IMR-90 (cell line): ENCODE data around the gene GGT5. TPM values are rescaled to one million over a fixed set of nuclear protein-coding genes. Genes with fewer than 3 reads are reported as not detected.

Experiments
- ATAC-seq: fragments of 200-7000 bp; cut with Tn5 transposase; 2 replicates; pipeline ENCODE4 v1.9.1; 2020; ENCODE audit warnings: low read depth, mild to moderate bottlenecking, moderate library complexity
- BruUV-seq: library from RNA; stranded (reverse); fragments of 400-500 nt; replicated peaks from 2 replicates; lab custom pipeline; 2021; lab: Mats Ljungman, UMichigan
- CTCF ChIA-PET: fragments of 300-600 bp; formaldehyde crosslinking; extraction: SDS; loops from one replicate; lab custom pipeline; 2021; ENCODE audit warnings: antibody characterized with exemption; lab: Yijun Ruan, JAX
- POLR2A ChIA-PET: fragments of 300-600 bp; sonication (Branson Sonifier 250); formaldehyde crosslinking; loops from one replicate; lab custom pipeline; 2022; ENCODE audit warnings: antibody characterized with exemption; ENCODE audit not compliant: unreplicated experiment; lab: Charles Lee
- DNase-seq: peaks from one replicate; pipeline ENCODE4 v3.0.0; 2013
- H2AFZ ChIP-seq: replicated peaks from 2 replicates; pipeline ENCODE3; 2013; ENCODE audit warnings: low read length, mild to moderate bottlenecking; ENCODE audit not compliant: poor library complexity
- H2AK5ac ChIP-seq: 2 replicates; pipeline ENCODE4 v1.6.1; 2013; ENCODE audit warnings: low read depth, low read length, inconsistent platforms
- H2AK9ac ChIP-seq: replicated peaks from 2 replicates; pipeline ENCODE3; 2013; ENCODE audit warnings: mild to moderate bottlenecking, low read depth, low read length, moderate library complexity; ENCODE audit not compliant: poor library complexity
- H2BK120ac ChIP-seq: 2 replicates; pipeline ENCODE4 v1.6.1; 2013; ENCODE audit warnings: low read depth, low read length, inconsistent platforms
- H2BK15ac ChIP-seq: 3 replicates; pipeline ENCODE4 v1.6.1; 2013; ENCODE audit warnings: low read depth, low read length, inconsistent platforms
- H2BK20ac ChIP-seq: 2 replicates; pipeline ENCODE4 v1.6.1; 2013; ENCODE audit warnings: low read depth, mild to moderate bottlenecking, inconsistent platforms, low read length, moderate library complexity
- H2BK5ac ChIP-seq: 2 replicates; pipeline ENCODE4 v1.6.1; 2013; ENCODE audit warnings: mild to moderate bottlenecking, low read depth, low read length, inconsistent platforms; ENCODE audit not compliant: poor library complexity, severe bottlenecking
- H3K14ac ChIP-seq: replicated peaks from 2 replicates; pipeline ENCODE4 v1.6.1; 2013; ENCODE audit warnings: low read depth, low read length, inconsistent platforms
- H3K18ac ChIP-seq: 2 replicates; pipeline ENCODE4 v1.6.1; 2013; ENCODE audit warnings: low read depth, low read length, control low read depth
- H3K23ac ChIP-seq: 2 replicates; pipeline ENCODE4 v1.6.1; 2013; ENCODE audit warnings: low read depth, low read length, inconsistent platforms
- H3K27ac ChIP-seq: 2 replicates; pipeline ENCODE4 v1.5.1; 2013; ENCODE audit warnings: mild to moderate bottlenecking, control low read depth, low read length; ENCODE audit not compliant: insufficient read depth
- H3K27me3 ChIP-seq: 2 replicates; pipeline ENCODE4 v1.6.1; 2013; ENCODE audit warnings: low read length; ENCODE audit not compliant: control insufficient read depth, insufficient read depth
- H3K36me3 ChIP-seq: 2 replicates; pipeline ENCODE4 v1.6.1; 2013; ENCODE audit warnings: low read length, mixed read lengths; ENCODE audit not compliant: control insufficient read depth, insufficient read depth
- H3K4ac ChIP-seq: 2 replicates; pipeline ENCODE4 v1.6.1; 2013; ENCODE audit warnings: low read depth, low read length, inconsistent platforms
- H3K4me1 ChIP-seq: 2 replicates; pipeline ENCODE4 v1.6.1; 2013; ENCODE audit warnings: low read length, mixed read lengths; ENCODE audit not compliant: control insufficient read depth, insufficient read depth
- H3K4me2 ChIP-seq: 2 replicates; pipeline ENCODE4 v1.6.1; 2013; ENCODE audit warnings: low read depth, mild to moderate bottlenecking, control low read depth, low read length, moderate library complexity
- H3K4me3 ChIP-seq: 2 replicates; pipeline ENCODE4 v1.5.1; 2013; ENCODE audit warnings: low read depth, mild to moderate bottlenecking, control low read depth, low read length, moderate library complexity; ENCODE audit not compliant: insufficient read depth
- H3K56ac ChIP-seq: 2 replicates; pipeline ENCODE4 v1.6.1; 2013; ENCODE audit warnings: low read length, inconsistent platforms; ENCODE audit not compliant: insufficient read depth; ENCODE audit errors: extremely low read depth
- H3K79me1 ChIP-seq, 2 experiments: 2 replicates each; pipeline ENCODE4 v1.6.1; 2013; ENCODE audit warnings: low read length in 2 of 2, inconsistent platforms in 1 of 2, low read depth in 1 of 2
- H3K9ac ChIP-seq: 2 replicates; pipeline ENCODE4 v1.6.1; 2013; ENCODE audit warnings: low read depth, low read length, control low read depth
- H3K9me1 ChIP-seq: 2 replicates; pipeline ENCODE4 v1.6.1; 2013; ENCODE audit warnings: low read length, inconsistent platforms; ENCODE audit not compliant: insufficient read depth
- H3K9me3 ChIP-seq: 2 replicates; pipeline ENCODE4 v1.6.1; 2013; ENCODE audit warnings: low read length; ENCODE audit not compliant: control insufficient read depth, insufficient read depth
- H4K20me1 ChIP-seq: 2 replicates; pipeline ENCODE4 v1.6.1; 2013; ENCODE audit warnings: low read length, inconsistent platforms; ENCODE audit not compliant: insufficient read depth
- H4K5ac ChIP-seq: 2 replicates; pipeline ENCODE4 v1.6.1; 2013; ENCODE audit warnings: mild to moderate bottlenecking, low read depth, low read length, control low read depth
- H4K8ac ChIP-seq, 2 experiments: 2 replicates each; pipeline ENCODE4 v1.6.1; 2013; ENCODE audit warnings: low read depth in 2 of 2, low read length in 2 of 2, control low read depth in 1 of 2, inconsistent platforms in 1 of 2
- H4K91ac ChIP-seq: 2 replicates; pipeline ENCODE4 v1.6.1; 2013; ENCODE audit warnings: low read depth, low read length, inconsistent platforms; ENCODE audit not compliant: insufficient read depth
- CHD1 ChIP-seq: IDR thresholded peaks from 2 replicates; pipeline ENCODE4 v1.6.1; 2012; ENCODE audit warnings: low read depth, low read length, improper control_type of control experiment
- FOS ChIP-seq: fragments of 150-350 bp; IDR thresholded peaks from 2 replicates; pipeline ENCODE4 v1.6.1; 2016; ENCODE audit warnings: low read depth, low read length
- MAZ ChIP-seq: IDR thresholded peaks from 2 replicates; pipeline ENCODE4 v1.6.1; 2012; ENCODE audit warnings: low read depth, mild to moderate bottlenecking, low read length, improper control_type of control experiment, moderate library complexity, borderline replicate concordance
- MXI1 ChIP-seq: IDR thresholded peaks from 2 replicates; pipeline ENCODE4 v1.6.1; 2012; ENCODE audit warnings: low read depth, mild to moderate bottlenecking, low read length, moderate library complexity, borderline replicate concordance
- NFE2L2 ChIP-seq: fragments of 150-350 bp; IDR thresholded peaks from 2 replicates; pipeline ENCODE4 v1.6.1; 2016; ENCODE audit warnings: low read depth, mild to moderate bottlenecking, low read length
- POLR2A ChIP-seq: IDR thresholded peaks from 2 replicates; pipeline ENCODE4 v1.6.1; 2012; ENCODE audit warnings: mild to moderate bottlenecking, low read depth, low read length
- RAD21 ChIP-seq: IDR thresholded peaks from 2 replicates; pipeline ENCODE4 v1.6.1; 2012; ENCODE audit warnings: low read length, improper control_type of control experiment
- RFX5 ChIP-seq: IDR thresholded peaks from 2 replicates; pipeline ENCODE4 v1.8.0; 2012; ENCODE audit warnings: low read depth, mild to moderate bottlenecking, low read length, moderate library complexity
- SMC3 ChIP-seq: fragments of 150-350 bp; IDR thresholded peaks from 2 replicates; pipeline ENCODE4 v1.6.1; 2016; ENCODE audit warnings: low read depth, mild to moderate bottlenecking, antibody characterized with exemption, low read length, moderate library complexity
- USF2 ChIP-seq: fragments of 150-350 bp; IDR thresholded peaks from 2 replicates; pipeline ENCODE4 v1.6.1; 2017; ENCODE audit warnings: mild to moderate bottlenecking, antibody characterized with exemption, low read length, low read depth
- WGBS, 2 experiments: methylation state at CpG; one replicate each; pipeline versions ENCODE4 v1.1.5 to v1.1.7; 2013; ENCODE audit warnings: missing lambda C conversion rate in 2 of 2; ENCODE audit not compliant: insufficient read length in 1 of 2; ENCODE audit errors: extremely low coverage in 2 of 2; 5-methylcytosine and 5-hydroxymethylcytosine counted together
- dilution Hi-C: fragments of 300-500 bp; cut with HindIII; formaldehyde crosslinking; loops from one replicate; pipeline ENCODE4 v1.14.3; 2018; ENCODE audit warnings: low sequenced_read_pairs; ENCODE audit not compliant: unreplicated experiment
- in situ Hi-C: fragments of 300-500 bp; cut with MboI; formaldehyde crosslinking; loops from 3 replicates; pipeline ENCODE4 v1.14.3; 2019; ENCODE audit warnings: low sequenced_read_pairs, inconsistent platforms, mixed read lengths
- intact Hi-C: fragments of 100-400 bp; cut with micrococcal nuclease; formaldehyde crosslinking; loops from 2 replicates; pipeline ENCODE4 v1.10.0; 2022
- polyA plus RNA-seq, 3 experiments: library from polyadenylated mRNA; depleted of rRNA; stranded (reverse); fragments of >200 nt; gene quantifications; 2 replicates each; pipeline ENCODE4 v1.2.3, GENCODE V29; 2012; ENCODE audit warnings: low replicate concordance in 1 of 3
- total RNA-seq: library from RNA; depleted of rRNA; stranded (reverse); fragments of >200 nt; gene quantifications from 2 replicates; pipeline ENCODE4 v1.2.3, GENCODE V29; 2012
- TF ChIP-seq, protein P1 (sequence below): fragments of 150-350 bp; IDR thresholded peaks from 2 replicates; pipeline ENCODE4 v1.6.1; 2016; ENCODE audit warnings: low read depth, mild to moderate bottlenecking, low read length, moderate library complexity, borderline replicate concordance

Gene GGT5
- total and polyA plus RNA-seq, 2 of the 4 experiments (the other 2 are of a cell fraction) = 0.18 to 5.8 TPM

DNA sequence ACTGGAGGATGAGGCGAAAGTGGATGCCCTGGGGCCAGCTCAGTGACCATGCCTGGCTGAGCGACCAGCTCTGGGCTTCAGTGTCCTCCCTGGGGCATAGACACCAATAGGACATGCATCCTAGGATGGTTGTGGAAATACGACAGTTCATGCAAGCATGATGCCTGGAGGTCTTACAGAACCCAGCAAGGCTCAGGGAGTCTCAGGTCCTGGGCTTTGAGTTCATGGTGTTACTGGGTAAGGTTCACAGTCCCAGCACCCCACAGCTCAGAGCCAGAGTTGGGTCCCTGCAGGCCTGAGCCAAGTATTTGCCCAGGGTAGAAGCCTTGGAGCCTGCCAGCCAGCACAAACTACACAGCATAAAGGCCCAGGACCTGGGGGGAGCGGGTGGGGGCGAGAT is 67.8 kb downstream of the GGT5 start:
- no peak for TF ChIP-seq NFE2L2
- no peak for TF ChIP-seq CHD1
- TF ChIP-seq RFX5 = no peak
- no peak for TF ChIP-seq MAZ
- TF ChIP-seq SMC3 = no peak
- TF ChIP-seq, protein P1, sequence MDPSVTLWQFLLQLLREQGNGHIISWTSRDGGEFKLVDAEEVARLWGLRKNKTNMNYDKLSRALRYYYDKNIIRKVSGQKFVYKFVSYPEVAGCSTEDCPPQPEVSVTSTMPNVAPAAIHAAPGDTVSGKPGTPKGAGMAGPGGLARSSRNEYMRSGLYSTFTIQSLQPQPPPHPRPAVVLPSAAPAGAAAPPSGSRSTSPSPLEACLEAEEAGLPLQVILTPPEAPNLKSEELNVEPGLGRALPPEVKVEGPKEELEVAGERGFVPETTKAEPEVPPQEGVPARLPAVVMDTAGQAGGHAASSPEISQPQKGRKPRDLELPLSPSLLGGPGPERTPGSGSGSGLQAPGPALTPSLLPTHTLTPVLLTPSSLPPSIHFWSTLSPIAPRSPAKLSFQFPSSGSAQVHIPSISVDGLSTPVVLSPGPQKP = no peak
- no peak for TF ChIP-seq USF2
- TF ChIP-seq RAD21 = no peak
- TF ChIP-seq FOS = no peak
- TF ChIP-seq POLR2A = no peak
- TF ChIP-seq MXI1 = no peak
- in situ Hi-C loops (no loop called here), dilution Hi-C loops (no loop called here), intact Hi-C loops (loop anchor here (10.0 kb wide), 1 partner anchor 192 kb away; the partner anchor contains the start of gene GSTT2)
- Histone ChIP-seq H3K36me3 (peaks cover 33% of the 10 kb centered on the region), H4K91ac (no peak overlapping the region), H4K5ac (no peak overlapping the region), H2AFZ (no peak overlapping the region), H3K27me3 (no peaks in the 10 kb centered on the region), H3K9ac (no peak overlapping the region), H3K56ac (no peak overlapping the region), H2AK9ac (peak overlapping the region; percentile 52), H3K79me1 (peaks cover 0 to 7% of the 10 kb centered on the region in 2 experiments; a peak in 2 of 4 replicates), H2BK15ac (no peak overlapping the region), H3K23ac (no peak overlapping the region), H3K4me1 (no peaks in the 10 kb centered on the region), H3K4me3 (no peak overlapping the region), H2BK5ac (no peak overlapping the region), H3K27ac (no peak overlapping the region), H4K20me1 (peaks cover 19% of the 10 kb centered on the region; the same call in 1 of the 2 replicates), H3K9me1 (no peaks in the 10 kb centered on the region), H3K9me3 (no peaks in the 10 kb centered on the region), H3K4ac (no peak overlapping the region), H2AK5ac (no peak overlapping the region), H3K18ac (no peak overlapping the region), H2BK20ac (no peak overlapping the region), H3K14ac (no peak overlapping the region), H2BK120ac (no peak overlapping the region), H4K8ac (no peak overlapping the region), H3K4me2 (no peak overlapping the region)
- POLR2A ChIA-PET = no interaction called here
- BruUV-seq = no TSS peak
- no CpG with 5 or more reads among the region's 5 CpGs for WGBS, 2 experiments
- no peak for DNase-seq
- ATAC-seq = no peak
- CTCF ChIA-PET = no interaction called here
